ENCODE measurements around the gene IQCN. TPM values are rescaled to one million over a fixed set of nuclear protein-coding genes. Genes with fewer than 3 reads are reported as not detected.
A peak's percentile ranks its signal among the peaks of the same experiment; 100 is the strongest.

The IQCN gene
- total RNA-seq, 2 experiments from 2014 or later, result 0.38 to 1.1 TPM

DNA sequence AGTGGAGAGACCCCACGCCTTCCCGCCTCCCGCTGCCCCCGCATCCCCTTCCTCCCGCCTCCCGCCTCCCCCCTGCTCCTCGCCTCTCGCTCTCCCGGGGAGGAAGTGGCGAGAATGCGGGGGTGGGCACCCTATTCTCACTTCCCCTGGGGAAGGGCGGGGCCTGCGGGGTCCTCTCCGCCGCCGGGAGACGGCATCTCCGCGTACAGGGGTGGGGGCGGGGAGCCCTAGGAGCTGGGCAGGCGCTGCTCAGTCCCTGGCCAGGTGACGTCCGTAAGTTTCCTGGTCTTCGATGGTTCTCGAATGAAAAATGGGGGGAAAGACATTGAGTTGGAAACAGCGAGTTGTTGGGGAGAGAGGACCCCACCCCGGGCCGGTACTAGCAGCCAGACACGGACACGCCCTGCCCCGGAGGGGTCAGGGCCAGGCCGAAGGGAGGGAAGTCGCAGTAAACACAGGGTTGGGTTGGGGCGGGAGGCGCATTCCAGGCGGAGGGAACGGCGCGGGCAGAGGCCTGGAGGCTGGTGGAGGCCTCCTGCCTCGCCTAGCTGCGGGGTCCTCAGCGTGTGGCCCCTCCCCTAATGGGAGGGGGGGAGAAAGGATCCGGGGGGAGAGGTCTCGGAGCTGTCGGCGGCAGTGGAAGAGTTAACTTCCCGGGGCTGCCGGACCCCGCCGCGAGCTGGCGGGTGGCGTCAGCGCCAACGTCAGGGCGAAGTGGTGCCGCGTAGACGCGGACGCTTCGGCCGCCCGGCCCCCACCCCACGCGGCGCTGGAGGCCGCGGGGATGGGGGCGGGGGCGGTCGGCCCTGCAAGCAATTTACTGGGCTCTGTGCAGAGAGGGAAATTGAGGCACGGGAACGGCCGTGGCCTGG is 17.6 kb upstream of the IQCN start:
- ChIA-PET POLR2A (interaction anchor here (1.1 to 3.1 kb wide), 6 partner anchors 11 to 110 kb away, joined by 3 to 38 read pairs (median 7); partner anchors contain the start of genes JUND and LSM4), CTCF (ENCODE audit: unreplicated experiment) (interaction anchor here (0.8 to 1.4 kb wide), 2 partner anchors 11 to 12 kb away, joined by 3 to 4 read pairs; no protein-coding TSS in a partner anchor)
- Histone ChIP-seq H3K4me2 (ENCODE audit: low read length) (peak overlapping the region; percentile 87), H3K36me3 (ENCODE audit: insufficient read depth, low read length) (no peaks in the 10 kb centered on the region), H3K9me2 (ENCODE audit: insufficient read depth, low read length) (no peaks in the 10 kb centered on the region), H4K20me1 (ENCODE audit: insufficient read depth, low read length) (no peaks in the 10 kb centered on the region), H3K27ac (ENCODE audit: low read depth, low read length, poor library complexity, severe bottlenecking) (peak overlapping the region; percentile 59), H3K9me3 (ENCODE audit: low read length) (no peaks in the 10 kb centered on the region), H3K4me1 (ENCODE audit: insufficient read depth, low read length, poor library complexity, severe bottlenecking) (peaks cover 57% of the 10 kb centered on the region), H3K4me3 (ENCODE audit: low read depth, low read length, poor library complexity, severe bottlenecking) (peak overlapping the region; percentile 73), H2AFZ (ENCODE audit: low read length) (peak overlapping the region; percentile 83), H3K79me2 (ENCODE audit: insufficient read depth, low read depth, low read length) (no peaks in the 10 kb centered on the region)
- peak; percentile 81 for DNase-seq (ENCODE audit: low spot score)
- BruUV-seq (replicated peaks), result no TSS peak
- intact Hi-C loops (cut with micrococcal nuclease; ENCODE audit: unreplicated experiment), result loop anchor here (1.0 kb wide), 2 partner anchors 11 to 12 kb away; partner anchors contain the start of gene JUND
- TF ChIP-seq CTCF (conservative IDR thresholded peaks at IDR 0.05; ENCODE audit: low read length) (no peak), EZH2phosphoT487 (IDR thresholded peaks at IDR 0.05; ENCODE audit: borderline replicate concordance, low read depth, low read length) (no peak)

DNA sequence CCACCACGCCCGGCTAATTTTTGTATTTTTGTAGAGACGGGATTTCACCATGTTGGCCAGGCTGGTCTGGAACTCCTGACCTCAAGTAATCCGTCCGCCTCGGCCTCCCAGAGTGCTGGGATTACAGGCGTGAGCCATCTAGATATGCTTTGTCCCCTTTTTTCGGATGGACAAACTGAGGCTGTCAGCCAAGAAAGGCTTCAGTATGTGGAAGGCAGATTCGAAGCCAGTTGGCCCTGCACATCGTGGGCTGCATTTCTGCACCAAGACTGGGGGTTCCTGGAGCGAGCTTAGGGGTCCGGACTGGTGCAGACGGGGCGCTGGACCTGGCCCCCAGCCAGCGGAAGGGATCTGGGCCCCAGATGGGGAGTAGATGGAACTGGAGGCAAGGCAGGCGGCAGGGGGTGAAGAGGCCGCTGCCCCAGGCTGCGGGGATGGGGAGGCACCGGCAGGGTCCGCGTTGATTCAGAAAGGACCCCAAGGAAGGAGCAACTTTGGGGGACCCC is 16.8 kb upstream of the IQCN start:
- intact Hi-C loops (cut with micrococcal nuclease; ENCODE audit: unreplicated experiment), result loop anchor here (1.0 kb wide), 1 partner anchor 13 kb away; no protein-coding TSS in a partner anchor
- H2AFZ ChIP-seq (ENCODE audit: low read length), result peak overlapping the region; percentile 83; the same call in 1 of the 2 replicates
- peak overlapping the region; percentile 73 for H3K4me3 ChIP-seq (ENCODE audit: low read depth, low read length, poor library complexity, severe bottlenecking)
- BruUV-seq (replicated peaks), result no TSS peak
- H3K9me3 ChIP-seq (ENCODE audit: low read length), result no peaks in the 10 kb centered on the region
- DNase-seq (ENCODE audit: low spot score), result no peak
- no peaks in the 10 kb centered on the region for H4K20me1 ChIP-seq (ENCODE audit: insufficient read depth, low read length)
- no peaks in the 10 kb centered on the region for H3K79me2 ChIP-seq (ENCODE audit: insufficient read depth, low read depth, low read length)
- H3K4me2 ChIP-seq (ENCODE audit: low read length), result peak overlapping the region; percentile 87
- peaks cover 57% of the 10 kb centered on the region for H3K4me1 ChIP-seq (ENCODE audit: insufficient read depth, low read length, poor library complexity, severe bottlenecking)
- no peaks in the 10 kb centered on the region for H3K36me3 ChIP-seq (ENCODE audit: insufficient read depth, low read length)
- H3K9me2 ChIP-seq (ENCODE audit: insufficient read depth, low read length), result no peaks in the 10 kb centered on the region
- CTCF ChIA-PET (ENCODE audit: unreplicated experiment), result no interaction called here
- TF ChIP-seq CTCF (conservative IDR thresholded peaks at IDR 0.05; ENCODE audit: low read length), result no peak
- no peak for TF ChIP-seq EZH2phosphoT487 (IDR thresholded peaks at IDR 0.05; ENCODE audit: borderline replicate concordance, low read depth, low read length)
- POLR2A ChIA-PET, result interaction anchor here (0.7 to 3.1 kb wide), 2 partner anchors 8 to 10 kb away, joined by 3 to 38 read pairs; partner anchors contain the start of gene JUND
- H3K27ac ChIP-seq (ENCODE audit: low read depth, low read length, poor library complexity, severe bottlenecking), result peak overlapping the region; percentile 59
